OCI-M1 (cell line): ENCODE results near the gene HECW1.

ENCODE experiments used
- DNase-seq: peaks from one replicate; lab custom pipeline; 2025; lab: John Stamatoyannopoulos, UW

Gene HECW1

GRCh38 chr7:43273939-43274719 lies 161.7 kb downstream of the HECW1 start:
- no peak for DNase-seq

- no peak for DNase-seq
Observed at GRCh38 chr7:43274752-43275151, 162.3 kb downstream of the HECW1 start.

GRCh38 chr7:43276547-43276946 lies 164.1 kb downstream of the HECW1 start:
- DNase-seq: no peak

GRCh38 chr7:43278088-43278644 lies 165.7 kb downstream of the HECW1 start:
- DNase-seq: no peak

- no peak for DNase-seq
Observed at GRCh38 chr7:43281268-43281667, 168.8 kb downstream of the HECW1 start.

- no peak for DNase-seq
Observed at GRCh38 chr7:43283706-43284105, 171.3 kb downstream of the HECW1 start.

GRCh38 chr7:43289826-43290225 lies 177.4 kb downstream of the HECW1 start:
- no peak for DNase-seq

GRCh38 chr7:43290978-43291377 lies 178.5 kb downstream of the HECW1 start:
- DNase-seq: no peak

GRCh38 chr7:43291789-43292188 lies 179.3 kb downstream of the HECW1 start:
- no peak for DNase-seq

- DNase-seq: no peak
Observed at GRCh38 chr7:43292384-43292783, 179.9 kb downstream of the HECW1 start.

- no peak for DNase-seq
Observed at GRCh38 chr7:43294080-43294630, 181.7 kb downstream of the HECW1 start.

- no peak for DNase-seq
Observed at GRCh38 chr7:43295429-43295828, 183.0 kb downstream of the HECW1 start.

- DNase-seq: no peak
Observed at GRCh38 chr7:43296306-43296705, 183.9 kb downstream of the HECW1 start.

- DNase-seq: no peak
Observed at GRCh38 chr7:43298617-43299016, 186.2 kb downstream of the HECW1 start.

GRCh38 chr7:43300121-43300520 lies 187.7 kb downstream of the HECW1 start:
- no peak for DNase-seq

- no peak for DNase-seq
Observed at GRCh38 chr7:43302211-43302711, 189.8 kb downstream of the HECW1 start.

GRCh38 chr7:43302773-43303460 lies 190.5 kb downstream of the HECW1 start:
- DNase-seq: no peak

GRCh38 chr7:43303740-43304241 lies 191.3 kb downstream of the HECW1 start:
- no peak for DNase-seq

GRCh38 chr7:43306404-43306803 lies 194.0 kb downstream of the HECW1 start:
- DNase-seq: no peak

- no peak for DNase-seq
Observed at GRCh38 chr7:43307522-43307921, 195.1 kb downstream of the HECW1 start.

- no peak for DNase-seq
Observed at GRCh38 chr7:43308913-43309705, 196.7 kb downstream of the HECW1 start.

- DNase-seq: no peak
Observed at GRCh38 chr7:43309706-43310022, 197.2 kb downstream of the HECW1 start.
